ENCODE data around the gene PEPD. TPM values are rescaled to one million over a fixed set of nuclear protein-coding genes. Genes with fewer than 3 reads are reported as not detected.

PEPD gene
- total RNA-seq, 1 experiment from 2014 or later = 116 TPM

- Mint-ChIP-seq H3K4me1 (ENCODE audit: low read depth, unreplicated experiment) (no peaks in the 10 kb centered on the region), H3K27me3 (ENCODE audit: insufficient read depth, unreplicated experiment) (peaks cover 31% of the 10 kb centered on the region), H3K27ac (ENCODE audit: unreplicated experiment) (no peak overlapping the region), H3K4me3 (ENCODE audit: unreplicated experiment) (no peak overlapping the region), H3K36me3 (ENCODE audit: insufficient read depth, unreplicated experiment) (no peaks in the 10 kb centered on the region), H3K9me3 (ENCODE audit: unreplicated experiment) (no peaks in the 10 kb centered on the region)
- CTCF ChIA-PET = no interaction called here
- Histone ChIP-seq H3K9me3 (no peaks in the 10 kb centered on the region), H3K27me3 (replicated peaks; ENCODE audit: control insufficient read depth, insufficient read depth, low read length) (peaks cover 4% of the 10 kb centered on the region), H3K4me3 (ENCODE audit: low read depth, low read length) (no peak overlapping the region), H3K4me1 (no peaks in the 10 kb centered on the region), H3K36me3 (ENCODE audit: control insufficient read depth, insufficient read depth, low read length) (no peaks in the 10 kb centered on the region)
- no TSS peak for BruUV-seq (replicated peaks)
- POLR2A ChIA-PET = no interaction called here
- DNase-seq = no peak
- no peak for TF ChIP-seq CTCF (IDR thresholded peaks at IDR 0.05; ENCODE audit: insufficient read depth in 1 of 2, low read depth in 1 of 2, low read length in 1 of 2, severe bottlenecking in 1 of 2, unreplicated experiment in 1 of 2)
- intact Hi-C loops (cut with micrococcal nuclease; ENCODE audit: unreplicated experiment) = no loop called here
These were observed 9.3 kb upstream of the PEPD start for GRCh38 chr19:33530842-33531241.

- no peaks in the 10 kb centered on the region for H3K36me3 Mint-ChIP-seq (ENCODE audit: insufficient read depth, unreplicated experiment)
- Histone ChIP-seq H3K4me1 (no peaks in the 10 kb centered on the region), H3K27me3 (replicated peaks; ENCODE audit: control insufficient read depth, insufficient read depth, low read length) (peaks cover 4% of the 10 kb centered on the region), H3K4me3 (ENCODE audit: low read depth, low read length) (no peak overlapping the region), H3K9me3 (no peaks in the 10 kb centered on the region), H3K36me3 (ENCODE audit: control insufficient read depth, insufficient read depth, low read length) (no peaks in the 10 kb centered on the region)
- no peak for DNase-seq
- H3K27ac Mint-ChIP-seq (ENCODE audit: unreplicated experiment) = no peak overlapping the region
- TF ChIP-seq CTCF (IDR thresholded peaks at IDR 0.05; ENCODE audit: insufficient read depth in 1 of 2, low read depth in 1 of 2, low read length in 1 of 2, severe bottlenecking in 1 of 2, unreplicated experiment in 1 of 2) = no peak
- intact Hi-C loops (cut with micrococcal nuclease; ENCODE audit: unreplicated experiment) = no loop called here
- no peaks in the 10 kb centered on the region for H3K4me1 Mint-ChIP-seq (ENCODE audit: low read depth, unreplicated experiment)
- peaks cover 28% of the 10 kb centered on the region for H3K27me3 Mint-ChIP-seq (ENCODE audit: insufficient read depth, unreplicated experiment)
- no peak overlapping the region for H3K4me3 Mint-ChIP-seq (ENCODE audit: unreplicated experiment)
- CTCF ChIA-PET = no interaction called here
- no peaks in the 10 kb centered on the region for H3K9me3 Mint-ChIP-seq (ENCODE audit: unreplicated experiment)
- POLR2A ChIA-PET = no interaction called here
- no TSS peak for BruUV-seq (replicated peaks)
These were observed 8.7 kb upstream of the PEPD start for GRCh38 chr19:33530296-33530695.

- Mint-ChIP-seq H3K4me1 (ENCODE audit: low read depth, unreplicated experiment) (no peaks in the 10 kb centered on the region), H3K4me3 (ENCODE audit: unreplicated experiment) (no peak overlapping the region), H3K27me3 (ENCODE audit: insufficient read depth, unreplicated experiment) (peaks cover 24% of the 10 kb centered on the region), H3K36me3 (ENCODE audit: insufficient read depth, unreplicated experiment) (no peaks in the 10 kb centered on the region), H3K27ac (ENCODE audit: unreplicated experiment) (no peak overlapping the region), H3K9me3 (ENCODE audit: unreplicated experiment) (no peaks in the 10 kb centered on the region)
- intact Hi-C loops (cut with micrococcal nuclease; ENCODE audit: unreplicated experiment) = no loop called here
- no TSS peak for BruUV-seq (replicated peaks)
- Histone ChIP-seq H3K36me3 (ENCODE audit: control insufficient read depth, insufficient read depth, low read length) (no peaks in the 10 kb centered on the region), H3K27me3 (replicated peaks; ENCODE audit: control insufficient read depth, insufficient read depth, low read length) (peaks cover 4% of the 10 kb centered on the region), H3K4me3 (ENCODE audit: low read depth, low read length) (no peak overlapping the region), H3K9me3 (no peaks in the 10 kb centered on the region), H3K4me1 (no peaks in the 10 kb centered on the region)
- DNase-seq = no peak
- no peak for TF ChIP-seq CTCF (IDR thresholded peaks at IDR 0.05; ENCODE audit: insufficient read depth in 1 of 2, low read depth in 1 of 2, low read length in 1 of 2, severe bottlenecking in 1 of 2, unreplicated experiment in 1 of 2)
- ChIA-PET POLR2A (no interaction called here), CTCF (no interaction called here)
These were observed 7.6 kb upstream of the PEPD start for GRCh38 chr19:33529094-33529676.
